HCT116 (cell line): Measurements from ENCODE around the gene CBLB.

Source experiments
- CBX3 ChIP-seq: IDR thresholded peaks from 2 replicates; pipeline ENCODE4 v1.6.1; 2012; ENCODE audit warnings: low read depth
- EZH2 ChIP-seq: fragments of 200-600 bp; sonication (generic); IDR thresholded peaks from 2 replicates; pipeline ENCODE4 v1.6.1; 2017; ENCODE audit warnings: antibody characterized with exemption, mixed run types
- POLR2A ChIP-seq: IDR thresholded peaks from 2 replicates; pipeline ENCODE4 v1.7.0; 2011; ENCODE audit warnings: borderline replicate concordance; ENCODE audit not compliant: insufficient read depth, insufficient read length; ENCODE audit errors: extremely low read depth
- POLR2AphosphoS5 ChIP-seq: IDR thresholded peaks from 2 replicates; pipeline ENCODE4 v1.6.1; 2011; ENCODE audit warnings: mild to moderate bottlenecking, low read depth, low read length, moderate library complexity
- SRF ChIP-seq: IDR thresholded peaks from 2 replicates; pipeline ENCODE4 v1.6.1; 2012; ENCODE audit warnings: low read depth
- TF ChIP-seq, protein P1 (sequence below), 3 experiments: fragments of 200-600 bp in 1 of 3; sonication (generic) in 1 of 3; IDR thresholded peaks in 2 of 3; conservative IDR thresholded peaks in 1 of 3; 2 replicates each; pipeline ENCODE4 v1.5.1; 2012 to 2017; ENCODE audit warnings: low read depth in 2 of 3, low read length in 2 of 3, antibody characterized with exemption in 1 of 3, borderline replicate concordance in 1 of 3, control low read depth in 1 of 3, mild to moderate bottlenecking in 1 of 3, mixed read lengths in 1 of 3, mixed run types in 1 of 3, moderate library complexity in 1 of 3; ENCODE audit not compliant: insufficient read depth in 1 of 3
- TF ChIP-seq, protein P2 (sequence below): IDR thresholded peaks from 2 replicates; pipeline ENCODE4 v1.6.1; 2012
- TF ChIP-seq, protein P3 (sequence below): IDR thresholded peaks from 2 replicates; pipeline ENCODE4 v1.6.1; 2012

DNA sequence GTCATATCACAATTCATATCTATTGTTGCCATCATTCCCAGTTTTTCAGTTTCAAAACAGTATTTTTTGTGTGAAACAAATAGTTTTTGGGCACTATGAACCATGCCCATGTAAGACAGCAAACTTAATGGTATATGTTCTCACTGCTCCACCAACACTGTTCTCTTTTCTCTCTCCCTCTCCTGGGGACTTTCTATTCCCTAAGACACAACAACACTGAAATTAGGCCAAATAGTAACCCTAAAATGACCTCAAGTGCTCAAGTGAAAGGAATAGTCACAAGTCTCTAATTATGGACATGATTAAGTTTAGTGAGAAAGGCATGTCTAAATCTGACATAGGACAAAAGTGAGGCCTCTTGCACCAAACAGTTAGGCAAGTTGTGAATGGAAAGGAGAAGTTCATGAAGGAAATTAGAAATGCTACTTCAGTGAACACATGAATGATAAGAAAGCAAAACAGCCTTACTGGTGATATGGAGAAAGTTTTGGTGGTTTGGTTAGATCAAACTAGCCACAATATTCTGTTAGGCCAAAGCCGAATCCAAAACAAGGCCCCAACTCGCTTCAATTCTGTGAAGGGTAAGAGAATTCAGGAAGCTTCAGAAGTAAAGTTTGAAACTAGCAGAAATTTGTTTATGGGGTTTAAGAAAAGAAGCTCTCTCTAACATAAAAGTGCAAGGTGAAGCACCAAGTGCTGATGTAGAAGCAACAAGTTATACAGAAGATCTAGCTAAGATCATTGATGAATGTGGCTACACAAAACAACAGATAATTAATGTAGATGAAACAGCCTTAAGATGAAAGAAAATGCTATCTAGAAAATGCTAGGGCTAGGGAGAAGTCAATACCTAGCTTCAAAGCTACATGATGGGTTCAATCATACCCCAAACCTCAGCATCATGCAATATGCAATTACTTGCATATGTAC lies 104.2 kb downstream of the CBLB start:
- TF ChIP-seq SRF (no peak), POLR2AphosphoS5 (no peak), CBX3 (no peak), EZH2 (no peak), POLR2A (no peak)
- TF ChIP-seq, protein P1, sequence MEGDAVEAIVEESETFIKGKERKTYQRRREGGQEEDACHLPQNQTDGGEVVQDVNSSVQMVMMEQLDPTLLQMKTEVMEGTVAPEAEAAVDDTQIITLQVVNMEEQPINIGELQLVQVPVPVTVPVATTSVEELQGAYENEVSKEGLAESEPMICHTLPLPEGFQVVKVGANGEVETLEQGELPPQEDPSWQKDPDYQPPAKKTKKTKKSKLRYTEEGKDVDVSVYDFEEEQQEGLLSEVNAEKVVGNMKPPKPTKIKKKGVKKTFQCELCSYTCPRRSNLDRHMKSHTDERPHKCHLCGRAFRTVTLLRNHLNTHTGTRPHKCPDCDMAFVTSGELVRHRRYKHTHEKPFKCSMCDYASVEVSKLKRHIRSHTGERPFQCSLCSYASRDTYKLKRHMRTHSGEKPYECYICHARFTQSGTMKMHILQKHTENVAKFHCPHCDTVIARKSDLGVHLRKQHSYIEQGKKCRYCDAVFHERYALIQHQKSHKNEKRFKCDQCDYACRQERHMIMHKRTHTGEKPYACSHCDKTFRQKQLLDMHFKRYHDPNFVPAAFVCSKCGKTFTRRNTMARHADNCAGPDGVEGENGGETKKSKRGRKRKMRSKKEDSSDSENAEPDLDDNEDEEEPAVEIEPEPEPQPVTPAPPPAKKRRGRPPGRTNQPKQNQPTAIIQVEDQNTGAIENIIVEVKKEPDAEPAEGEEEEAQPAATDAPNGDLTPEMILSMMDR (IDR thresholded peaks at IDR 0.05 in 2 of 3, conservative IDR thresholded peaks at IDR 0.05 in 1 of 3; ENCODE audit: borderline replicate concordance in 1 of 3, insufficient read depth in 1 of 3, low read depth in 2 of 3, low read length in 2 of 3) = no peak
- TF ChIP-seq, protein P2, sequence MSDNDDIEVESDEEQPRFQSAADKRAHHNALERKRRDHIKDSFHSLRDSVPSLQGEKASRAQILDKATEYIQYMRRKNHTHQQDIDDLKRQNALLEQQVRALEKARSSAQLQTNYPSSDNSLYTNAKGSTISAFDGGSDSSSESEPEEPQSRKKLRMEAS = no peak
- TF ChIP-seq, protein P3, sequence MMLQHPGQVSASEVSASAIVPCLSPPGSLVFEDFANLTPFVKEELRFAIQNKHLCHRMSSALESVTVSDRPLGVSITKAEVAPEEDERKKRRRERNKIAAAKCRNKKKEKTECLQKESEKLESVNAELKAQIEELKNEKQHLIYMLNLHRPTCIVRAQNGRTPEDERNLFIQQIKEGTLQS = no peak
